H1 (cell line): ENCODE measurements around the gene COX7C. TPM values are rescaled to one million over a fixed set of nuclear protein-coding genes. Genes with fewer than 3 reads are reported as not detected.
"Not testable (repeated sequence)": the region's sequence is repeated elsewhere in the genome, so short reads cannot be mapped to it uniquely, and the experiment has no call there.

Experiments used
- CTCF ChIA-PET: fragments of 300-600 bp; sonication (Branson Sonifier 250); formaldehyde crosslinking; loops from one replicate; lab custom pipeline; 2021; ENCODE audit not compliant: partially characterized antibody; lab: Charles Lee
- POLR2A ChIA-PET: fragments of 300-600 bp; sonication (Branson Sonifier 250); formaldehyde crosslinking; loops from one replicate; lab custom pipeline; 2021; ENCODE audit warnings: inconsistent platforms; ENCODE audit not compliant: partially characterized antibody; lab: Charles Lee
- DNase-seq, 2 experiments: peaks; one replicate each; pipeline versions ENCODE4 v3.0.0 to v3.0.0-alpha.2; 2010 to 2022; ENCODE audit warnings: low spot score in 2 of 2, low read depth in 1 of 2, mixed read lengths in 1 of 2
- FAIRE-seq: peaks from 2 replicates; lab custom pipeline; 2011; peaks lifted over from hg19 to GRCh38; lab: Jason Lieb, UNC
- H2AFZ ChIP-seq: 2 replicates; pipeline ENCODE4 v1.8.1; 2012; ENCODE audit warnings: low read length, inconsistent platforms
- H2AK5ac ChIP-seq: 2 replicates; pipeline ENCODE4 v1.6.1; 2013; ENCODE audit warnings: low read depth, low read length
- H2BK120ac ChIP-seq: replicated peaks from 2 replicates; pipeline ENCODE3; 2013; ENCODE audit warnings: low read depth, low read length, inconsistent platforms
- H2BK12ac ChIP-seq: 2 replicates; pipeline ENCODE4 v1.6.1; 2013; ENCODE audit warnings: low read depth, low read length
- H2BK15ac ChIP-seq: 2 replicates; pipeline ENCODE4 v1.6.1; 2013; ENCODE audit warnings: low read length
- H2BK20ac ChIP-seq: 2 replicates; pipeline ENCODE4 v1.6.1; 2013; ENCODE audit warnings: low read length
- H2BK5ac ChIP-seq: 2 replicates; pipeline ENCODE4 v1.6.1; 2013; ENCODE audit warnings: low read depth, low read length
- H3K14ac ChIP-seq: 2 replicates; pipeline ENCODE4 v1.6.1; 2013; ENCODE audit warnings: inconsistent platforms; ENCODE audit not compliant: insufficient read length
- H3K18ac ChIP-seq: 2 replicates; pipeline ENCODE4 v1.6.1; 2013; ENCODE audit warnings: low read length; ENCODE audit errors: extremely low read depth
- H3K23ac ChIP-seq: 2 replicates; pipeline ENCODE4 v1.6.1; 2013; ENCODE audit warnings: inconsistent platforms; ENCODE audit not compliant: insufficient read length
- H3K23me2 ChIP-seq: 2 replicates; pipeline ENCODE4 v1.6.1; 2013; ENCODE audit warnings: low read depth, low read length
- H3K27ac ChIP-seq: 2 replicates; pipeline ENCODE4 v1.6.1; 2011; ENCODE audit warnings: low read depth, low read length, inconsistent platforms
- H3K27me3 ChIP-seq, 4 experiments: replicated peaks in 1 of 4; 1 replicate in 1 of 4; 2 replicates in 3 of 4; pipeline versions ENCODE4 v1.6.1 to v1.8.1; 2011 to 2013; ENCODE audit warnings: low read length in 3 of 4, mild to moderate bottlenecking in 3 of 4, inconsistent platforms in 2 of 4, mixed read lengths in 2 of 4, moderate library complexity in 1 of 4; ENCODE audit not compliant: control insufficient read depth in 3 of 4, insufficient read depth in 3 of 4; ENCODE audit errors: extremely low read depth in 1 of 4
- H3K36me3 ChIP-seq, 4 experiments: 2 replicates each; pipeline versions ENCODE4 v1.6.1 to v1.8.1; 2011 to 2013; ENCODE audit warnings: mild to moderate bottlenecking in 4 of 4, low read length in 3 of 4, moderate library complexity in 2 of 4, control low read depth in 1 of 4, inconsistent platforms in 1 of 4; ENCODE audit not compliant: insufficient read depth in 4 of 4, control insufficient read depth in 2 of 4
- H3K4ac ChIP-seq: replicated peaks from 2 replicates; pipeline ENCODE3; 2013; ENCODE audit warnings: low read length, low read depth, mixed read lengths, inconsistent platforms; ENCODE audit not compliant: insufficient read length
- H3K4me1 ChIP-seq, 4 experiments: replicated peaks in 1 of 4; 1 replicate in 1 of 4; 2 replicates in 3 of 4; pipeline versions ENCODE4 v1.6.1 to v1.8.1; 2011 to 2013; ENCODE audit warnings: low read length in 3 of 4, inconsistent platforms in 2 of 4, mixed read lengths in 1 of 4; ENCODE audit not compliant: insufficient read depth in 4 of 4, control insufficient read depth in 3 of 4
- H3K4me2 ChIP-seq, 2 experiments: 2 replicates each; pipeline versions ENCODE4 v1.6.1 to v1.8.1; 2011 to 2013; ENCODE audit warnings: low read depth in 2 of 2, low read length in 2 of 2, control low read depth in 1 of 2, inconsistent platforms in 1 of 2, mild to moderate bottlenecking in 1 of 2; ENCODE audit not compliant: insufficient read depth in 1 of 2
- H3K4me3 ChIP-seq, 4 experiments: fragments of 200-600, 300-600 bp in 1 of 4; sonication (generic), shearing (Covaris generic), sonication (Bioruptor Twin) in 1 of 4; 2 replicates each; pipeline versions ENCODE4 v1.5.1 to v1.8.1; 2011 to 2016; ENCODE audit warnings: low read length in 4 of 4, low read depth in 3 of 4, control low read depth in 2 of 4, inconsistent platforms in 2 of 4, mild to moderate bottlenecking in 2 of 4, mixed read lengths in 1 of 4, moderate library complexity in 1 of 4; ENCODE audit not compliant: insufficient read depth in 2 of 4; ENCODE audit errors: extremely low read depth in 1 of 4
- H3K56ac ChIP-seq: replicated peaks from 2 replicates; pipeline ENCODE3; 2013; ENCODE audit warnings: low read depth, mild to moderate bottlenecking, mixed read lengths, low read length, inconsistent platforms; ENCODE audit not compliant: insufficient read length
- H3K79me1 ChIP-seq: 2 replicates; pipeline ENCODE4 v1.6.1; 2013; ENCODE audit warnings: low read depth, low read length, control low read depth
- H3K79me2 ChIP-seq, 2 experiments: 2 replicates each; pipeline versions ENCODE4 v1.6.1 to v1.8.1; 2012 to 2013; ENCODE audit warnings: low read length in 2 of 2, mild to moderate bottlenecking in 2 of 2, inconsistent platforms in 1 of 2; ENCODE audit not compliant: insufficient read depth in 2 of 2, control insufficient read depth in 1 of 2
- H3K9ac ChIP-seq, 4 experiments: replicated peaks in 1 of 4; 1 replicate in 1 of 4; 2 replicates in 3 of 4; pipeline versions ENCODE4 v1.6.1 to v1.8.1; 2011 to 2013; ENCODE audit warnings: low read depth in 3 of 4, low read length in 3 of 4, control low read depth in 2 of 4, mild to moderate bottlenecking in 2 of 4, moderate library complexity in 2 of 4, inconsistent platforms in 1 of 4; ENCODE audit errors: extremely low read depth in 1 of 4
- H3K9me3 ChIP-seq, 2 experiments: 2 replicates each; pipeline versions ENCODE4 v1.6.1 to v1.8.1; 2012 to 2013; ENCODE audit warnings: mild to moderate bottlenecking in 2 of 2, moderate library complexity in 2 of 2, control low read depth in 1 of 2, inconsistent platforms in 1 of 2, low read depth in 1 of 2, low read length in 1 of 2, mixed read lengths in 1 of 2; ENCODE audit not compliant: insufficient read depth in 2 of 2
- H4K20me1 ChIP-seq, 2 experiments: replicated peaks in 1 of 2; 2 replicates each; pipeline versions ENCODE3 to v1.8.1; 2011 to 2013; ENCODE audit warnings: inconsistent platforms in 2 of 2, low read length in 2 of 2, mild to moderate bottlenecking in 1 of 2; ENCODE audit not compliant: insufficient read depth in 2 of 2, control insufficient read depth in 1 of 2
- H4K5ac ChIP-seq: 2 replicates; pipeline ENCODE4 v1.6.1; 2013; ENCODE audit warnings: low read length, low read depth, mixed read lengths, inconsistent platforms; ENCODE audit not compliant: insufficient read length
- H4K8ac ChIP-seq: 2 replicates; pipeline ENCODE4 v1.8.0; 2013; ENCODE audit warnings: mild to moderate bottlenecking, moderate library complexity, low read length, inconsistent platforms; ENCODE audit not compliant: insufficient read depth; ENCODE audit errors: extremely low read depth
- H4K91ac ChIP-seq: replicated peaks from 2 replicates; pipeline ENCODE3; 2013; ENCODE audit warnings: low read length, mixed read lengths, inconsistent platforms; ENCODE audit not compliant: insufficient read length
- GABPA ChIP-seq: IDR thresholded peaks from 2 replicates; pipeline ENCODE4 v1.6.1; 2011; ENCODE audit warnings: mild to moderate bottlenecking, low read length, moderate library complexity, borderline replicate concordance; ENCODE audit not compliant: insufficient read depth
- RFX5 ChIP-seq: IDR thresholded peaks from 2 replicates; pipeline ENCODE4 v1.6.1; 2011; ENCODE audit warnings: low read depth, low read length, improper control_type of control experiment, borderline replicate concordance
- SP4 ChIP-seq: IDR thresholded peaks from 2 replicates; pipeline ENCODE4 v1.6.1; 2012; ENCODE audit warnings: low read length, inconsistent platforms
- TAF7 ChIP-seq: optimal IDR thresholded peaks from 2 replicates; pipeline ENCODE3; 2011; ENCODE audit warnings: low read depth, mild to moderate bottlenecking, inconsistent platforms, low read length, moderate library complexity, borderline replicate concordance
- WGBS, 2 experiments: shearing (Covaris generic) in 1 of 2; methylation state at CpG; one replicate each; pipeline versions ENCODE4 v1.1.6 to v1.1.7; 2013 to 2015; ENCODE audit warnings: low lambda C conversion rate in 2 of 2, mixed read lengths in 2 of 2, inconsistent platforms in 1 of 2, low coverage in 1 of 2, missing lambda C conversion rate in 1 of 2; ENCODE audit not compliant: insufficient replicate concordance in 2 of 2, insufficient coverage in 1 of 2, insufficient read length in 1 of 2; ENCODE audit errors: extremely low coverage in 1 of 2, missing lambda C conversion rate in 1 of 2; 5-methylcytosine and 5-hydroxymethylcytosine counted together
- polyA plus RNA-seq, 7 experiments: library from polyadenylated mRNA; depleted of rRNA in 3 of 7; stranded (reverse) in 5 of 7; unstranded in 2 of 7; fragments of >200 nt in 5 of 7; fragments of 200-250 nt in 2 of 7; gene quantifications; 1 replicate in 5 of 7; 2 replicates in 1 of 7; 4 replicates in 1 of 7; pipeline versions ENCODE4 v1.2.1 to v1.2.3, GENCODE V29; 2011 to 2013; ENCODE audit warnings: missing spikeins in 2 of 7, mixed read lengths in 2 of 7
- total RNA-seq: library from RNA; stranded (reverse); fragmentation: NEBNext Ultra II Directional; extraction: Animal tissue kit (Norgen Biotek cat#: 25700); gene quantifications from 2 replicates; pipeline ENCODE4 v1.2.1, GENCODE V29; 2021

Gene COX7C
- total and polyA plus RNA-seq, 2 of the 8 experiments (the other 6 are each of a cell fraction or from before 2014, with no cell fraction given), result 1,059 to 1,207 TPM

- TF ChIP-seq RFX5 (no peak), SP4 (peak; percentile 32; the same call in 1 of the 2 replicates), GABPA (peak; percentile 73; the same call in 1 of the 2 replicates), TAF7 (peak; percentile 96)
Measured at GRCh38 chr5:86617756-86618576, at the start of gene COX7C (continued).

- H3K9me3 ChIP-seq, H2BK120ac ChIP-seq, H3K9ac ChIP-seq, H3K27me3 ChIP-seq, H3K4me1 ChIP-seq, H3K23ac ChIP-seq, H2BK20ac ChIP-seq, H2BK5ac ChIP-seq, H3K79me2 ChIP-seq, H3K27ac ChIP-seq, H4K91ac ChIP-seq, H4K8ac ChIP-seq, H3K14ac ChIP-seq, H3K79me1 ChIP-seq, H4K5ac ChIP-seq, H2AFZ ChIP-seq, H2AK5ac ChIP-seq, H3K4ac ChIP-seq, H2BK12ac ChIP-seq, H3K4me2 ChIP-seq, H3K56ac ChIP-seq, H3K23me2 ChIP-seq, DNase-seq, H3K18ac ChIP-seq, H2BK15ac ChIP-seq, FAIRE-seq, H4K20me1 ChIP-seq, POLR2A ChIA-PET, H3K36me3 ChIP-seq, H3K4me3 ChIP-seq: not testable (repeated sequence)
- CTCF ChIA-PET, result interaction anchor here (0.6 to 2.4 kb wide), 6 partner anchors 11 to 115 kb away, joined by 3 to 7 read pairs (median 4); no protein-coding TSS in a partner anchor
- 97% methylated on average over 25 of the region's 44 CpGs; no CpG with 5 or more reads in 1 of the 2 experiments for WGBS, 2 experiments
Measured at GRCh38 chr5:86569522-86570426, 48.0 kb upstream of the COX7C start.
